IPS-18a (cell line): Measurements from ENCODE around the gene SDK1.

Experiments
- H3K27ac ChIP-seq: one replicate; pipeline ENCODE4 v1.5.1; 2013; ENCODE audit warnings: low read length
- H3K27me3 ChIP-seq: one replicate; pipeline ENCODE4 v1.6.1; 2013; ENCODE audit warnings: mild to moderate bottlenecking, low read length; ENCODE audit not compliant: control insufficient read depth, insufficient read depth
- H3K36me3 ChIP-seq: one replicate; pipeline ENCODE4 v1.6.1; 2013; ENCODE audit warnings: low read depth, low read length; ENCODE audit not compliant: control insufficient read depth
- H3K4me1 ChIP-seq: one replicate; pipeline ENCODE4 v1.6.1; 2013; ENCODE audit warnings: low read depth, low read length; ENCODE audit not compliant: control insufficient read depth
- H3K4me3 ChIP-seq: one replicate; pipeline ENCODE4 v1.5.1; 2013; ENCODE audit warnings: low read length
- H3K9ac ChIP-seq: one replicate; pipeline ENCODE4 v1.6.1; 2013; ENCODE audit warnings: mild to moderate bottlenecking, low read length, moderate library complexity
- H3K9me3 ChIP-seq: one replicate; pipeline ENCODE4 v1.6.1; 2013; ENCODE audit warnings: low read depth, low read length; ENCODE audit not compliant: control insufficient read depth

The SDK1 gene

DNA sequence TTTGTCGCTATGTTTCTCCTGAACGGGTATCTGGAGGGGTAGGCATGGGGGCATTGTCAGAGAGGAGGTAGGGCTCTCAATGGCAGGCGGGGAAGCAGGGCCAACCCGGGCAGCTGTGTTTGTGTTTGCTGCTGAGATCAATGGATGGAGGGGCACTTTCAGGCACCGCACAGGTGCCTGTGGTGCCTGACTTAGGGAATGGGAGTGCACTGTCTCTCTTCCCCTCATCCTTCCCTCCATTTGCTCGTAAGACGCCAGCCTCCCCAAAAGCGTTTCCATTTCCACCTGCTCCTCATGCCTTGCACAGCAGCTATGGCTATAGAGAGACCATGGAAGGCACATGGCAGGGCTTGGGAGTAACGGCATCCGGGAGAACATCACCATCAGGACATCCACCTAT, 765.2 kb downstream of the SDK1 start:
- no peak overlapping the region for H3K27ac ChIP-seq
- H3K27me3 ChIP-seq, result no peaks in the 10 kb centered on the region
- H3K9me3 ChIP-seq, result no peaks in the 10 kb centered on the region
- no peaks in the 10 kb centered on the region for H3K36me3 ChIP-seq
- no peaks in the 10 kb centered on the region for H3K4me1 ChIP-seq
- no peak overlapping the region for H3K4me3 ChIP-seq
- H3K9ac ChIP-seq, result no peak overlapping the region

DNA sequence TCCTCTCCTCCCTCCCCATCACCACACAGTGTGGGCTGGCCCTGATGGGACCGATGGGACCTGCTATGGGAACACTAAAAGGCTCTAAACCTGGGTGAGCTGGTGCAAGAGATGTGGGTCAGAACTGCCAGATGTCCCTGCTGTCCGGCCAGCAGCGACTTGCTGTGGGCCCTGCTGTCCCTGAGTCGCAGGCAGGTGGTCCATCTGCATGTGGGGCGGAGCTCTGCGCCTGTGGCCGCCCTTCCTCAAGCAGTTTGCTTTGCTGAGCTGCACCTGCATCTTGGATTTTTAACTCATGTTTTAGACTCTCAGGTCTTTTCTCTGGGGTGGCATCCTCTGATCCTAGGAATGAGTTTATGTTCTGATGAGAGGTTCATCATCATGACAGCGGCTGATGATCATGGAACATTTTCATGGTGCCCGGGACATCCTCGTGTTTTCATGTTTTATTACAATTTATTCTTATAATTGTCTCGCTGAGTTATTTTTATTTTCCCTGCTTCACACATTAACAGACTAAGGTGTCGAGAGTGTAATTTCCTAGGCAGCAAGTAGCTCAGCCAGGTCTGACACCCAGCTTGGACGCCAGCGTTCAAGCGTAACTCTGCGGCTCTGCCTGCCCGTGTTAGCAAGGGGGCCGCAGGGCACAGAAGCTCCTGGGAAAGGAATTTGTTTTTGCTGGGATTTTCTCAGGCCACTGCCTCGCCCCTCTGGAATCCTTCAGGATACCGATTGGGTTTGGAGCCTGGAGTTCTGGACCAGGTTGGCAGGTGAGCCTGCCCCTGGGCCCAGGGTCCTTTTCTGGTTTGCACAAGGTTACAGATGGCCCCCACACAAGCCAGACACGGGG, 765.8 kb downstream of the SDK1 start:
- H3K4me1 ChIP-seq, result no peaks in the 10 kb centered on the region
- no peaks in the 10 kb centered on the region for H3K36me3 ChIP-seq
- no peak overlapping the region for H3K27ac ChIP-seq
- no peaks in the 10 kb centered on the region for H3K9me3 ChIP-seq
- no peak overlapping the region for H3K4me3 ChIP-seq
- H3K27me3 ChIP-seq, result no peaks in the 10 kb centered on the region
- H3K9ac ChIP-seq, result no peak overlapping the region

GRCh38 chr7:4067476-4067760, 766.4 kb downstream of the SDK1 start:
- H3K9me3 ChIP-seq, result no peaks in the 10 kb centered on the region
- no peak overlapping the region for H3K27ac ChIP-seq
- H3K4me1 ChIP-seq, result no peaks in the 10 kb centered on the region
- no peaks in the 10 kb centered on the region for H3K36me3 ChIP-seq
- no peak overlapping the region for H3K4me3 ChIP-seq
- no peak overlapping the region for H3K9ac ChIP-seq
- H3K27me3 ChIP-seq, result no peaks in the 10 kb centered on the region

- H3K4me3 ChIP-seq, result no peak overlapping the region
- no peak overlapping the region for H3K9ac ChIP-seq
- no peak overlapping the region for H3K27ac ChIP-seq
- H3K27me3 ChIP-seq, result no peaks in the 10 kb centered on the region
- H3K4me1 ChIP-seq, result no peaks in the 10 kb centered on the region
- H3K36me3 ChIP-seq, result no peaks in the 10 kb centered on the region
- no peaks in the 10 kb centered on the region for H3K9me3 ChIP-seq
These were observed 766.8 kb downstream of the SDK1 start for GRCh38 chr7:4067874-4068273.

- no peak overlapping the region for H3K27ac ChIP-seq
- H3K9ac ChIP-seq, result no peak overlapping the region
- H3K4me1 ChIP-seq, result no peaks in the 10 kb centered on the region
- H3K36me3 ChIP-seq, result no peaks in the 10 kb centered on the region
- H3K9me3 ChIP-seq, result no peaks in the 10 kb centered on the region
- no peak overlapping the region for H3K4me3 ChIP-seq
- H3K27me3 ChIP-seq, result no peaks in the 10 kb centered on the region
These were observed 767.2 kb downstream of the SDK1 start for GRCh38 chr7:4068286-4068685.

DNA sequence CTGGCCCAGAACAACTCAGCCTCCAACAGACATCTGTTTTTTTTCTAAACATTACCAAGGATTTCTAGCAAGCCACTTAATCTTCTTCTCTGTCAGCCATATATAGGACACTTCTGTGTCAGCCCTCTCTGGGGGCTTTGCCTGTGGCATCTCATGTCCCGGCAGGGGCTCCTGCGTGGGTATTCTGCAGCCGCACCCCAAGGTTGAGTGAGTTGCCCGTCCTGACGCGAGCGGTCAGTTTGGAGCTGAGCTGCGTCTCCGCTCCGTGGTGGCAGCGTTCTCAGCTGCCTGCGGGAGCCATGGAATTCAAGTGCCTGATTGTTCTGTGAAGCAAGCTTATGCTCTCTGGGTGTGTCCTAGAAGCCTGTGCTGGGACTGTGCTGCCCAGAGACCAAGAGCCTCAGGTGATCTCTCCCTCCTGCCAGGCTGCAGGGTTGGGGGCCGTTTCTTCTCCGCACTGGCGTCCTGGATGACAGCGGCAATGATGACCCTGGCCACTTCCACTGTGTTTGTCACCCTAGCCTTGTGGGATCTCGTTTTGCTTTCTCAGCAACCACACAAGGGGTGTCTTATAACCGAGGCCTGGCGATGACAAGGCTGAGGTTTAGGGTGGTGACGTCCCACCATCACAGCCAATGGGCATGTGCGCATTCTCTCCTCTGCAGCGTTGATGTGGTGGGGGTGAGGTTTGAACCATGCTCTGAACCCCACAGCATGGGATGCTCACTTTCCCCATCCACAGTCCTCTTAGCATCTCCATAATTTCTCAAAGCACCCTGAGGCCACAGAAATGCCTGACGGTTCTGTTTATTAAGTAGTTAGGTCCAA, 768.4 kb downstream of the SDK1 start:
- no peak overlapping the region for H3K9ac ChIP-seq
- no peaks in the 10 kb centered on the region for H3K9me3 ChIP-seq
- H3K4me1 ChIP-seq, result peaks cover 3% of the 10 kb centered on the region
- no peaks in the 10 kb centered on the region for H3K36me3 ChIP-seq
- no peak overlapping the region for H3K4me3 ChIP-seq
- no peaks in the 10 kb centered on the region for H3K27me3 ChIP-seq
- no peak overlapping the region for H3K27ac ChIP-seq

- H3K36me3 ChIP-seq, result no peaks in the 10 kb centered on the region
- no peak overlapping the region for H3K27ac ChIP-seq
- H3K9ac ChIP-seq, result no peak overlapping the region
- H3K4me1 ChIP-seq, result peaks cover 3% of the 10 kb centered on the region
- no peak overlapping the region for H3K4me3 ChIP-seq
- no peaks in the 10 kb centered on the region for H3K27me3 ChIP-seq
- H3K9me3 ChIP-seq, result no peaks in the 10 kb centered on the region
These were observed 769.2 kb downstream of the SDK1 start for GRCh38 chr7:4070214-4070613.

- H3K27me3 ChIP-seq, result no peaks in the 10 kb centered on the region
- H3K9me3 ChIP-seq, result no peaks in the 10 kb centered on the region
- H3K27ac ChIP-seq, result no peak overlapping the region
- H3K4me3 ChIP-seq, result no peak overlapping the region
- H3K9ac ChIP-seq, result no peak overlapping the region
- peaks cover 3% of the 10 kb centered on the region for H3K4me1 ChIP-seq
- H3K36me3 ChIP-seq, result no peaks in the 10 kb centered on the region
These were observed 770.5 kb downstream of the SDK1 start for GRCh38 chr7:4071370-4072058.

DNA sequence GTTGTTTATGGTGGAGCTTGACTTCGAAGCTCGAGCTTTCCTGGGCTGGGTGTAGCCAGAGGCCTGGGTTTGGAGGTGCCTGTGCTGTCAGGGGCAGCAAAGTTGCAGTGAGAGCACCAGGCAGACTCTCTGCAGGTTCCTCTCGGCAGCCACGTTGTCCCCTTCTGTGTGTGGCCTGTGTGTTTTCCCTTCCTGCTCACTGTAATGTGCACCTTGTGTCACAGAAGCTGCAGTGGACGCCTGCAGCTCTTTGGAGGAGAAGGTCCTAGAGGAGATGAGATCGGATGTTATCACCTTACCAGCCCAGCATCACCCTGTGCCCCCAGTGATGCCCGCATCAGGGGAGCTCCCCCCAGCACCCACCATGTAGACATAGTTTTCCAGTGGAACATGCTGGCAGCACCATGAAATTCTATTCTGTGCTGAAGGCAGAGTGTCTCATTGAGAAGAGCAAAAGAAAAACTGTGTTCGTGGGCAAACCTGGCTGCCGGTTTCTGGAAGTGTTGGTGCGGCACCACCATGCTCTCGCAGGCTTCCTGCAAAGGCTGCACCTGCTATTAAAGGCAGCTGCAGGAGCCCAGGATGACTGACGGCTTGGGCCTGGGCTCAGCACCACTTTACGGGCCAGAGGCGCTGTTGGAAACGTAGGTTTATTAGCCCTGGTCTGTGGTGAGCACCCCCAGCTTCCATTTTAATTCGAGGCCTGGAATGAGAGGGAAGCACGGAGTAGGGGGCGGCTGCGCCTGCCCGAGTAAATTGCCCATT, 771.3 kb downstream of the SDK1 start:
- peaks cover 3% of the 10 kb centered on the region for H3K4me1 ChIP-seq
- H3K36me3 ChIP-seq, result no peaks in the 10 kb centered on the region
- no peak overlapping the region for H3K4me3 ChIP-seq
- H3K9me3 ChIP-seq, result no peaks in the 10 kb centered on the region
- no peak overlapping the region for H3K9ac ChIP-seq
- no peaks in the 10 kb centered on the region for H3K27me3 ChIP-seq
- no peak overlapping the region for H3K27ac ChIP-seq

DNA sequence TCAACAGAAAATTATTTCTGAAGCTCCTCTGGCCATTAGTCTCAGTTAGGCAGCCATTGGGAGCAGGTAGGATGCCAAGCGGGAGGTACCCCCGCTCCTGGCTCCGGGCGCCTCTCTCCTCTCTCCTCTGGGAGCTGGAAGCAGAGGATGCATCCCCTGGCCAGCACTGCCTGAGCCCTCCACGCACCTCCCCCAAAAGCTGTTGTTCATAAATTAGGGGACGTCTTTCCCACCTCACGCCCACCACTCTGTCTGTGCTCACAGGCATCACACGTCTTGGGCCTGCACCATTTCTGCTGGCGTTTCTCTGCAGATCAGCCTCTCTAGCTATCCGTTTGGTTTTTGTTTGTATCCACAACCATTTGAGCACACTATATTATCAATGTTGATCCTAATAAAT, 772.0 kb downstream of the SDK1 start:
- Histone ChIP-seq H3K36me3 (no peaks in the 10 kb centered on the region), H3K4me3 (no peak overlapping the region), H3K4me1 (peaks cover 3% of the 10 kb centered on the region), H3K27ac (no peak overlapping the region), H3K9me3 (no peaks in the 10 kb centered on the region), H3K9ac (no peak overlapping the region), H3K27me3 (no peaks in the 10 kb centered on the region)

- no peak overlapping the region for H3K4me3 ChIP-seq
- H3K27ac ChIP-seq, result no peak overlapping the region
- peaks cover 3% of the 10 kb centered on the region for H3K4me1 ChIP-seq
- H3K36me3 ChIP-seq, result no peaks in the 10 kb centered on the region
- no peaks in the 10 kb centered on the region for H3K27me3 ChIP-seq
- H3K9me3 ChIP-seq, result no peaks in the 10 kb centered on the region
- no peak overlapping the region for H3K9ac ChIP-seq
These were observed 772.7 kb downstream of the SDK1 start for GRCh38 chr7:4073750-4074149.
